K562 (cell line): Measurements from ENCODE around the gene GPD2. TPM values are rescaled to one million over a fixed set of nuclear protein-coding genes. Genes with fewer than 3 reads are reported as not detected.

Experiments used
- CREB1 ChIP-seq, 2 experiments: sonication (generic) in 1 of 2; formaldehyde crosslinking in 1 of 2; IDR thresholded peaks; 2 replicates each; pipeline versions ENCODE4 v1.6.1 to v1.8.0; 2012 to 2022; ENCODE audit warnings: inconsistent platforms in 1 of 2, mild to moderate bottlenecking in 1 of 2, missing genetic modification reagents in 1 of 2, moderate library complexity in 1 of 2
- EZH2 ChIP-seq: IDR thresholded peaks from 2 replicates; pipeline ENCODE4 v1.6.1; 2012; ENCODE audit warnings: low read depth, mild to moderate bottlenecking, inconsistent platforms, low read length, borderline replicate concordance
- FOXK1 ChIP-seq: sonication (generic); formaldehyde crosslinking; IDR thresholded peaks from 2 replicates; pipeline ENCODE4 v1.8.0; 2022; ENCODE audit warnings: missing genetic modification reagents, mild to moderate bottlenecking, borderline replicate concordance
- ILK ChIP-seq: fragments of 450-650 bp; IDR thresholded peaks from 2 replicates; pipeline ENCODE4 v1.6.1; 2016; ENCODE audit warnings: missing genetic modification characterization, low read depth, mild to moderate bottlenecking, missing compliant biosample characterization, moderate library complexity, borderline replicate concordance
- KLF1 ChIP-seq: fragments of 450-650 bp; IDR thresholded peaks from 2 replicates; pipeline ENCODE4 v1.6.1; 2016; ENCODE audit warnings: missing genetic modification characterization, missing compliant biosample characterization
- KLF6 ChIP-seq: fragments of 250-450 bp; sonication (Bioruptor Pico); IDR thresholded peaks from 2 replicates; pipeline ENCODE4 v1.4.0; 2020; ENCODE audit warnings: mild to moderate bottlenecking, moderate library complexity, borderline replicate concordance
- MXI1 ChIP-seq: IDR thresholded peaks from 2 replicates; pipeline ENCODE4 v1.6.1; 2011; ENCODE audit warnings: low read depth, mild to moderate bottlenecking, improper control_type of control experiment, low read length
- SMARCB1 ChIP-seq: IDR thresholded peaks from 2 replicates; pipeline ENCODE4 v1.6.1; 2011; ENCODE audit warnings: improper control_type of control experiment, low read depth; ENCODE audit not compliant: insufficient read length
- SP1 ChIP-seq: sonication (generic); formaldehyde crosslinking; IDR thresholded peaks from 2 replicates; pipeline ENCODE4 v1.8.1; 2022; ENCODE audit warnings: mild to moderate bottlenecking, missing genetic modification reagents
- STAT5B ChIP-seq: fragments of 250-450 bp; sonication (Bioruptor Pico); IDR thresholded peaks from 2 replicates; pipeline ENCODE4 v1.8.0; 2021; ENCODE audit warnings: mild to moderate bottlenecking, inconsistent platforms
- ZNF395 ChIP-seq: fragments of 200-800 bp; sonication (Bioruptor generic); IDR thresholded peaks from 2 replicates; pipeline ENCODE4 v1.6.1; 2017; ENCODE audit warnings: missing genetic modification characterization, missing compliant biosample characterization
- polyA plus RNA-seq, 8 experiments: library from polyadenylated mRNA; depleted of rRNA in 4 of 8; stranded (reverse) in 5 of 8; unstranded in 3 of 8; fragments of >200 nt; fragmentation: Nextera tagmentation in 2 of 8; fragmentation: Illumina TruSeq in 1 of 8; extraction: Ambion mirVana in 2 of 8; extraction: Trizol in 1 of 8; gene quantifications; 2 replicates each; pipeline versions ENCODE4 v1.2.1 to v1.2.3, GENCODE V29; 2011 to 2014; ENCODE audit warnings: inconsistent platforms in 1 of 8, missing spikeins in 1 of 8
- total RNA-seq, 7 experiments: library from RNA; depleted of rRNA in 6 of 7; stranded (reverse); fragments of >200 nt in 6 of 7; fragmentation: Illumina TruSeq in 2 of 7; extraction: Trizol in 2 of 7; gene quantifications; 2 replicates each; pipeline versions ENCODE4 v1.2.1 to v1.2.3, GENCODE V29; 2011 to 2021; ENCODE audit warnings: low replicate concordance in 1 of 7
- TF ChIP-seq, protein P1 (sequence below): fragments of 450-650 bp; IDR thresholded peaks from 2 replicates; pipeline ENCODE4 v1.6.1; 2016; ENCODE audit warnings: mild to moderate bottlenecking, moderate library complexity
- TF ChIP-seq, protein P2 (sequence below): fragments of 250-450 bp; sonication (Bioruptor Pico); IDR thresholded peaks from 2 replicates; pipeline ENCODE4 v1.8.0; 2022; ENCODE audit warnings: inconsistent platforms

The GPD2 gene
- total and polyA plus RNA-seq, 9 of the 15 experiments (the other 6 are each of a cell fraction or from before 2014, with no cell fraction given) = 5.2 to 39.2 (median 19.0) TPM

- TF ChIP-seq, protein P1, sequence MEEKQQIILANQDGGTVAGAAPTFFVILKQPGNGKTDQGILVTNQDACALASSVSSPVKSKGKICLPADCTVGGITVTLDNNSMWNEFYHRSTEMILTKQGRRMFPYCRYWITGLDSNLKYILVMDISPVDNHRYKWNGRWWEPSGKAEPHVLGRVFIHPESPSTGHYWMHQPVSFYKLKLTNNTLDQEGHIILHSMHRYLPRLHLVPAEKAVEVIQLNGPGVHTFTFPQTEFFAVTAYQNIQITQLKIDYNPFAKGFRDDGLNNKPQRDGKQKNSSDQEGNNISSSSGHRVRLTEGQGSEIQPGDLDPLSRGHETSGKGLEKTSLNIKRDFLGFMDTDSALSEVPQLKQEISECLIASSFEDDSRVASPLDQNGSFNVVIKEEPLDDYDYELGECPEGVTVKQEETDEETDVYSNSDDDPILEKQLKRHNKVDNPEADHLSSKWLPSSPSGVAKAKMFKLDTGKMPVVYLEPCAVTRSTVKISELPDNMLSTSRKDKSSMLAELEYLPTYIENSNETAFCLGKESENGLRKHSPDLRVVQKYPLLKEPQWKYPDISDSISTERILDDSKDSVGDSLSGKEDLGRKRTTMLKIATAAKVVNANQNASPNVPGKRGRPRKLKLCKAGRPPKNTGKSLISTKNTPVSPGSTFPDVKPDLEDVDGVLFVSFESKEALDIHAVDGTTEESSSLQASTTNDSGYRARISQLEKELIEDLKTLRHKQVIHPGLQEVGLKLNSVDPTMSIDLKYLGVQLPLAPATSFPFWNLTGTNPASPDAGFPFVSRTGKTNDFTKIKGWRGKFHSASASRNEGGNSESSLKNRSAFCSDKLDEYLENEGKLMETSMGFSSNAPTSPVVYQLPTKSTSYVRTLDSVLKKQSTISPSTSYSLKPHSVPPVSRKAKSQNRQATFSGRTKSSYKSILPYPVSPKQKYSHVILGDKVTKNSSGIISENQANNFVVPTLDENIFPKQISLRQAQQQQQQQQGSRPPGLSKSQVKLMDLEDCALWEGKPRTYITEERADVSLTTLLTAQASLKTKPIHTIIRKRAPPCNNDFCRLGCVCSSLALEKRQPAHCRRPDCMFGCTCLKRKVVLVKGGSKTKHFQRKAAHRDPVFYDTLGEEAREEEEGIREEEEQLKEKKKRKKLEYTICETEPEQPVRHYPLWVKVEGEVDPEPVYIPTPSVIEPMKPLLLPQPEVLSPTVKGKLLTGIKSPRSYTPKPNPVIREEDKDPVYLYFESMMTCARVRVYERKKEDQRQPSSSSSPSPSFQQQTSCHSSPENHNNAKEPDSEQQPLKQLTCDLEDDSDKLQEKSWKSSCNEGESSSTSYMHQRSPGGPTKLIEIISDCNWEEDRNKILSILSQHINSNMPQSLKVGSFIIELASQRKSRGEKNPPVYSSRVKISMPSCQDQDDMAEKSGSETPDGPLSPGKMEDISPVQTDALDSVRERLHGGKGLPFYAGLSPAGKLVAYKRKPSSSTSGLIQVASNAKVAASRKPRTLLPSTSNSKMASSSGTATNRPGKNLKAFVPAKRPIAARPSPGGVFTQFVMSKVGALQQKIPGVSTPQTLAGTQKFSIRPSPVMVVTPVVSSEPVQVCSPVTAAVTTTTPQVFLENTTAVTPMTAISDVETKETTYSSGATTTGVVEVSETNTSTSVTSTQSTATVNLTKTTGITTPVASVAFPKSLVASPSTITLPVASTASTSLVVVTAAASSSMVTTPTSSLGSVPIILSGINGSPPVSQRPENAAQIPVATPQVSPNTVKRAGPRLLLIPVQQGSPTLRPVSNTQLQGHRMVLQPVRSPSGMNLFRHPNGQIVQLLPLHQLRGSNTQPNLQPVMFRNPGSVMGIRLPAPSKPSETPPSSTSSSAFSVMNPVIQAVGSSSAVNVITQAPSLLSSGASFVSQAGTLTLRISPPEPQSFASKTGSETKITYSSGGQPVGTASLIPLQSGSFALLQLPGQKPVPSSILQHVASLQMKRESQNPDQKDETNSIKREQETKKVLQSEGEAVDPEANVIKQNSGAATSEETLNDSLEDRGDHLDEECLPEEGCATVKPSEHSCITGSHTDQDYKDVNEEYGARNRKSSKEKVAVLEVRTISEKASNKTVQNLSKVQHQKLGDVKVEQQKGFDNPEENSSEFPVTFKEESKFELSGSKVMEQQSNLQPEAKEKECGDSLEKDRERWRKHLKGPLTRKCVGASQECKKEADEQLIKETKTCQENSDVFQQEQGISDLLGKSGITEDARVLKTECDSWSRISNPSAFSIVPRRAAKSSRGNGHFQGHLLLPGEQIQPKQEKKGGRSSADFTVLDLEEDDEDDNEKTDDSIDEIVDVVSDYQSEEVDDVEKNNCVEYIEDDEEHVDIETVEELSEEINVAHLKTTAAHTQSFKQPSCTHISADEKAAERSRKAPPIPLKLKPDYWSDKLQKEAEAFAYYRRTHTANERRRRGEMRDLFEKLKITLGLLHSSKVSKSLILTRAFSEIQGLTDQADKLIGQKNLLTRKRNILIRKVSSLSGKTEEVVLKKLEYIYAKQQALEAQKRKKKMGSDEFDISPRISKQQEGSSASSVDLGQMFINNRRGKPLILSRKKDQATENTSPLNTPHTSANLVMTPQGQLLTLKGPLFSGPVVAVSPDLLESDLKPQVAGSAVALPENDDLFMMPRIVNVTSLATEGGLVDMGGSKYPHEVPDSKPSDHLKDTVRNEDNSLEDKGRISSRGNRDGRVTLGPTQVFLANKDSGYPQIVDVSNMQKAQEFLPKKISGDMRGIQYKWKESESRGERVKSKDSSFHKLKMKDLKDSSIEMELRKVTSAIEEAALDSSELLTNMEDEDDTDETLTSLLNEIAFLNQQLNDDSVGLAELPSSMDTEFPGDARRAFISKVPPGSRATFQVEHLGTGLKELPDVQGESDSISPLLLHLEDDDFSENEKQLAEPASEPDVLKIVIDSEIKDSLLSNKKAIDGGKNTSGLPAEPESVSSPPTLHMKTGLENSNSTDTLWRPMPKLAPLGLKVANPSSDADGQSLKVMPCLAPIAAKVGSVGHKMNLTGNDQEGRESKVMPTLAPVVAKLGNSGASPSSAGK = no peak
- TF ChIP-seq ZNF395 (CRISPR knock-in tag) (peak; percentile 64; the same call in 1 of the 2 replicates), CREB1 (IDR thresholded peaks at IDR 0.05) (no peak), CREB1 (CRISPR knock-in tag; IDR thresholded peaks at IDR 0.05) (no peak), FOXK1 (no peak), KLF1 (tag) (no peak), ILK (tag) (no peak), MXI1 (no peak), STAT5B (CRISPR knock-in tag) (no peak), KLF6 (CRISPR knock-in tag) (no peak), SP1 (CRISPR knock-in tag) (no peak), EZH2 (no peak), SMARCB1 (no peak)
- TF ChIP-seq, protein P2, sequence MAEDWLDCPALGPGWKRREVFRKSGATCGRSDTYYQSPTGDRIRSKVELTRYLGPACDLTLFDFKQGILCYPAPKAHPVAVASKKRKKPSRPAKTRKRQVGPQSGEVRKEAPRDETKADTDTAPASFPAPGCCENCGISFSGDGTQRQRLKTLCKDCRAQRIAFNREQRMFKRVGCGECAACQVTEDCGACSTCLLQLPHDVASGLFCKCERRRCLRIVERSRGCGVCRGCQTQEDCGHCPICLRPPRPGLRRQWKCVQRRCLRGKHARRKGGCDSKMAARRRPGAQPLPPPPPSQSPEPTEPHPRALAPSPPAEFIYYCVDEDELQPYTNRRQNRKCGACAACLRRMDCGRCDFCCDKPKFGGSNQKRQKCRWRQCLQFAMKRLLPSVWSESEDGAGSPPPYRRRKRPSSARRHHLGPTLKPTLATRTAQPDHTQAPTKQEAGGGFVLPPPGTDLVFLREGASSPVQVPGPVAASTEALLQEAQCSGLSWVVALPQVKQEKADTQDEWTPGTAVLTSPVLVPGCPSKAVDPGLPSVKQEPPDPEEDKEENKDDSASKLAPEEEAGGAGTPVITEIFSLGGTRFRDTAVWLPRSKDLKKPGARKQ (CRISPR knock-in tag) = no peak
Observed at GRCh38 chr2:156430980-156431358, 5.2 kb upstream of the GPD2 start (continued).
